NK-92 (cell line): ENCODE data around the gene ANO4.
"Not testable (repeated sequence)": the region's sequence is repeated elsewhere in the genome, so short reads cannot be mapped to it uniquely, and the experiment has no call there.

Experiments used
- DNase-seq: peaks from one replicate; lab custom pipeline; 2025; ENCODE audit not compliant: unreplicated experiment; lab: John Stamatoyannopoulos, UW

Gene ANO4

GRCh38 chr12:101078536-101079285 lies 284.1 kb downstream of the ANO4 start:
- no peak for DNase-seq

GRCh38 chr12:101082706-101083105 lies 288.1 kb downstream of the ANO4 start:
- no peak for DNase-seq

GRCh38 chr12:101086490-101087135 lies 292.0 kb downstream of the ANO4 start:
- no peak for DNase-seq

- DNase-seq, result no peak
Observed at GRCh38 chr12:101087920-101088319, 293.3 kb downstream of the ANO4 start.

DNA sequence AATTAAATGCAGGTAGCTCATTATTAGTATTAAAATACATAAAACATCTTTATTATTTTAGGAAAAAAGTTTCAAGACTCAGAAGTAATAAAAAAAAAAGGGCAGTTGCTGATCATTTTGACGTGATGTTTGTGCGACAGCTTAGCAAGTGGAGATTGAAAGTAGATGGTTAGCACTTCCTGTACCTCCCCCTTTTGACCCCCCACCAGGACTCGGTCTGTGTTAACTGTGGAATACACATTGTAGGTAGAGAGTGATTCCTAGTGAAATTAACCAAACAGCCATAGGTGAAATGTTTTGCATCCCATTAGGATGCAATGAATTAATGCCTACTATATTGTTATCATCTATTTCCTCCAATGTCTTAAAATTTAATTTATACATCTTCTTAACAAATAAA lies 294.7 kb downstream of the ANO4 start:
- DNase-seq, result no peak

DNA sequence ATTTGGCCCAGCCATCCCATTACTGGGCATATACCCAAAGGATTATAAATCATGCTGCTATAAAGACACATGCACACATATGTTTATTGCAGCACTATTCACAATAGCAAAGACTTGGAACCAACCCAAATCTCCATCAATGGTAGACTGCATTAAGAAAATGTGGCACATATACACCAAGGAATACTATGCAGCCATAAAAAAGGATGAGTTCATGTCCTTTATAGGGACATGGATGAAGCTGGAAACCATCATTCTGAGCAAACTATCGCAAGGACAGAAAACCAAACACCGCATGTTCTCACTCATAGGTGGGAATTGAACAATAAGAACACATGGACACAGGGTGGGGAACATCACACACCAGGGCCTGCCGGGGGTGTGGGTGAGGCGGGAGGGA lies 295.6 kb downstream of the ANO4 start:
- DNase-seq, result not testable (repeated sequence)

DNA sequence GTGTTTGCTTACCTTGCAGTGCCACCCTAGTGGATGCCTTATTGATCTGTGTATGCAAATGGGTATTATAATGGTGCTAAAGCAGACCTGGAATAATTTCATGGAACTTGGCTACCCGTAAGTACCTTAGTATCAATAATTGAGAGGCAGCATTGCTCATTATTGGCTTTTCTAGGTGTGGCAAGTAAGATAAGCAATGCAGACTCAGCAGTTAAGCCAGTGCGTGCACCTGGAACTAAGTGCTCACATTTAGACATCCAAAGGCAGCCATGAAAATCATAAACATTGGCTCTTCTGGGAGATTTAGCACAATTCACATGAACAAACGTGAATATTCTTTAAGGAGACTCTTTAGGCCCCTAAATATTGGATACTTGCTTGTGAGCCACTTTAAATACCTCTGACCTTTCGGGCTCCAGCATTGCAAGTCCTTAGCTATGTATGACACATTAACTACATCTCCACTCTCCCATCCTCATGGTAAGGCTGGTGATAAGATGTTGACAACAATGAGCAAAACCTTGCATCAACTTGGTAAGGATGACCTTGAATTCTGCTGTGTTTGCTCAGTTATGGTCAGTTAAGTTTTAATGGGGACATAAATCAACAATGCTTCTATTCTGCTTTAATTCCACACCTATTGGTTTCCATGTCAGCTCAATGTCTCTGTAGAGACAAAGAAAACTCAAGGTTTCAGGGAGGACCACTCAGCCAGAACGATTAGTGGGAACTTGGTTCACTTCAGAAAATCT lies 303.4 kb downstream of the ANO4 start:
- DNase-seq, result no peak

DNA sequence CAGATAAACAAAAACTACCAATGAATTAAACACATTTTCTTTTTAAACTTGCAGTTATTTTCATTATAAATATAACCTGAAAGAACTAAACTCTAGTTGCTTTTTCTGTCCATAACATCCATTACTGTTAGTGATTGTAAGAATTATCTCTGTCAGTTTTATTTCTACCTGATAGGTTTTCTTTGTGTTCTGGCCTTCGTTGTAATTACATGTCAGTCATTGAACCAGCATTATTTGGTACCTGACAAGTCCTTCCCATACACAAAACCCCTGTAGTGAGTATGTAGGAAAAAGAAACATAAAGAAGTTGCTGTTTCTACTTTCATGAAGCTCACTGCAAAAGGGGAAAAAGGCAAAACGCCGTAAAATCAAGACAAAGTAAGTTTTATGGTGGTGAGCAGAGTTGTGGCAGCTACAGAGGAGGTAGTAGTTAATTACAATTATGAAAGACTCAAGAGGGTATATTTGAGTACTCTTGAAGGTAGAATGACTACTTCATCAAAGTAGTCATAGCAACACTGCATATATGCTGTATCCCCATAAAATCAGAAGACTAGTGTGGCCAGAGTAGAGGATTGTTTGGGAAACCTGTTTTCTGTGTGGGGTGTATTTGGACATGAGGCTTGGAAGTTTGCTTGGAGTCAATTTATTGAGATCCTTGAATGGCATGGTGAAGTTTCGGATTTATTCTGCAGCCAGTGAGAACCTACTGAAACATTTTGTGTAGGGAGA lies 312.6 kb downstream of the ANO4 start:
- DNase-seq, result no peak

- DNase-seq, result no peak
Observed at GRCh38 chr12:101108130-101108529, 313.6 kb downstream of the ANO4 start.

DNA sequence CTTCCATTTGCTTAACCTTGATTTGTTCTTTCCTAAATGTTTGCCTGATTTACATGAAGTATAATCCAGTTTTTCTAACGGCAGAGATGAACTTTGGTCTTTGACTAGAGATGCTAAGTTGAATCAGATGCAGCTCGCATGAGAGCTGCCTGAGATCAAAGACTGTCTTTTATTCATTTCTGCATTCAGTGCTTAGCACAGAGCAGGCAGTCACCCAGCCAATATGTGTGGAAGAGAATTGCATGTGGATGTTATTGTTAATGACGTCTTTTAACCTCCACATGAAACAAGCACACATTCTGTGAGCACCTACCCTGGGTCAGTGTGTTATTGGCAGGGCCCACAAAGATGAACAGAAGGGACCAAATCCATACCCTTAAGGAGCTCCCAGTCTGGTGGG lies 316.3 kb downstream of the ANO4 start:
- DNase-seq, result no peak

DNA sequence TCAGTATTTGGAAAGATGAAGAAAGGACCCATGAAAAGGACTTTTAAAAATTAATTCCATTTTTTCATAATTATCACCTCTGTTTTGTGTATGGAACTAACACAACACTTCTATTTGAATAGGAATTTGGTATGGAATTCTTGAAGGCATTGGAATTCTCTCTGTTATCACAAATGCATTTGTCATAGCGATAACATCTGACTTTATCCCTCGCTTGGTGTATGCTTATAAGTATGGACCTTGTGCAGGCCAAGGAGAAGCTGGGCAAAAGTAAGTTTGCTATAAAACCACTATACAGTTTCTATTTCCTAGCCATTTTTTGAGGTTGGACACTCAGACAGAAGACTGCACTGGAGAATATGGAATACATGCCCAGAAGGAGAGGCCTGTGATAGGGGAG lies 316.9 kb downstream of the ANO4 start:
- DNase-seq, result no peak

DNA sequence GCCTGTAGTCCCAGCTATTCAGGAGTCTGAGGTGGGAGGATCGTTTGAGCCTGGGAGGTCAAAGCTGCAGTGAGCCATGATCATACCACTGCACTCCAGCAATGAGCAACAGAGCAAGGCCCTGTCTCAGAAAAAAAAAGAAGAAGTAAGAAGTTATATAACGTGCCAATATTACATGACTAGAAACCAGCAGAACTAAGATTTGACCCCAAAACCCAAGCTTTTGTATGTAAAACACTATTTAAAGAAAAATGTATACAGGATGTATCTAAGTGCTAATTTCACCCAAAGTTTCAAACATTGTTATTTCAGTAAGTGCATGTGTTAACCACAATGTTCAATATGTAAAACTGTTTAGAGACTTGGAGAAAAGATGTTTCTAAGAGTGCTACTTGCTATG lies 320.8 kb downstream of the ANO4 start:
- DNase-seq, result no peak

- no peak for DNase-seq
Observed at GRCh38 chr12:101116911-101117310, 322.3 kb downstream of the ANO4 start.

- no peak for DNase-seq
Observed at GRCh38 chr12:101117842-101118241, 323.3 kb downstream of the ANO4 start.

GRCh38 chr12:101127521-101128219 lies 333.1 kb downstream of the ANO4 start:
- no peak for DNase-seq

GRCh38 chr12:101145777-101146431 lies 351.3 kb downstream of the ANO4 start:
- DNase-seq, result not testable (repeated sequence)

- no peak for DNase-seq
Observed at GRCh38 chr12:101165319-101165718, 370.7 kb downstream of the ANO4 start.

GRCh38 chr12:101166866-101167265 lies 372.3 kb downstream of the ANO4 start:
- DNase-seq, result no peak

GRCh38 chr12:101168001-101168400 lies 373.4 kb downstream of the ANO4 start:
- no peak for DNase-seq

DNA sequence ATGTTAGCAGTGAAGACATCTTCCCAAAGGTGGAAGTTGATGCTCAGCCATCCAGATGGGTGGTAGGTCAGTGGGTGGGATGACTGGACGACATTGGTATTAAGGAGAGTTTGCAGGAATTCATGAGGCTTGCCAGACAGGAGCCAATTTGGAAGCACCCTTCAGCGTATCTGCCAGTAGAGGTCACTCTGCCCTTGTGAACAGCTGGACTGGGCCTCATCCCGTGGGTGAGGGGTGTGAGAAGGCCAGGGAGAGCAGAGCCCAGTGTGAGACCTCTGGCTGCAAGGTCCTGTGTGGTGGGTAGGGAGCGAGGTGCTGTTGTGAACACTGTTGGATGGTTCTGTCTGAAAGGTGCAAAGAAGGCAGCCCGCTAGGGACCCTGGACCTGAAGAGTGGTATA lies 377.7 kb downstream of the ANO4 start:
- DNase-seq, result no peak
